Measurements from ENCODE around the gene TSPO. TPM values are rescaled to one million over a fixed set of nuclear protein-coding genes. Genes with fewer than 3 reads are reported as not detected.

The TSPO gene
- total and polyA plus RNA-seq, 2 experiments from 2014 or later = 896 to 970 TPM

GRCh38 chr22:43208703-43209522, 57.6 kb downstream of the TSPO start:
- in situ Hi-C loops (cut with MboI) = no loop called here
- no peaks in the 10 kb centered on the region for H3F3A ChIP-seq (ENCODE audit: insufficient read depth)
- H3K9me2 ChIP-seq (ENCODE audit: insufficient read depth) = no peaks in the 10 kb centered on the region
- no peaks in the 10 kb centered on the region for H3K79me2 ChIP-seq (ENCODE audit: insufficient read depth)
- no peak for TF ChIP-seq EZH2 (IDR thresholded peaks at IDR 0.05; ENCODE audit: insufficient read depth, poor library complexity, severe bottlenecking)
- no peak for TF ChIP-seq EZH2phosphoT487 (IDR thresholded peaks at IDR 0.05; ENCODE audit: insufficient read depth, low read depth)
- no peaks in the 10 kb centered on the region for H3K4me1 ChIP-seq (ENCODE audit: insufficient read depth)
- H2AFZ ChIP-seq = no peak overlapping the region
- no peaks in the 10 kb centered on the region for H4K20me1 ChIP-seq (ENCODE audit: insufficient read depth)
- no peaks in the 10 kb centered on the region for H3K27me3 ChIP-seq (replicated peaks; ENCODE audit: insufficient read depth)
- H3K9me3 ChIP-seq (ENCODE audit: low read depth) = no peaks in the 10 kb centered on the region
- no peak for DNase-seq
- no peak overlapping the region for H3K4me3 ChIP-seq
- WGBS, 2 experiments (ENCODE audit: low coverage in 1 of 2, low lambda C conversion rate in 2 of 2, missing lambda C conversion rate in 2 of 2) = 77 to 81% methylated on average over 19 to 26 of the region's 26 CpGs
- H3K9ac ChIP-seq = no peak overlapping the region
- H3K4me2 ChIP-seq (ENCODE audit: unreplicated experiment) = no peak overlapping the region
- H3K27ac ChIP-seq = no peak overlapping the region
- H3K36me3 ChIP-seq (ENCODE audit: low read depth) = no peaks in the 10 kb centered on the region

DNA sequence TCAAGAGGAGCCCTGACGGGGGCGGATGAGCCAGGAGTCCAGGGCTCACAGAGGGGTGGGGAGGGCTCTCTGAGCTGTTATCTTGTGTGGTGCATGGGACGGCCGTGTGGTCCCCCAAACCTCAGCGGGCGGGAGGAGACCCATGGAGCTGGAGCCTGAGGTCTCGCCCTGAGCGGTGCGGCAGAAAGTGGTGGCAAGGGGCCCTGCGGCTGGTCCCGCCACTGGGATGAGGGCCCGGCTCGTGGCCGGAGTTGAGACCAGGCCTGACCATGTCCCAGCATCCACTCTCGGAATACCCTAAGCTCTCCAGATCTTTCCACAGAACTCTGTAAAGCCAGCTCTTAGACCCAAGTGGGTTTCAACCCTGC, 58.1 kb downstream of the TSPO start:
- H3K9me2 ChIP-seq (ENCODE audit: insufficient read depth) = no peaks in the 10 kb centered on the region
- no peaks in the 10 kb centered on the region for H3F3A ChIP-seq (ENCODE audit: insufficient read depth)
- no peaks in the 10 kb centered on the region for H3K27me3 ChIP-seq (replicated peaks; ENCODE audit: insufficient read depth)
- 80 to 81% methylated on average over 15 of the region's 15 CpGs for WGBS, 2 experiments (ENCODE audit: low coverage in 1 of 2, low lambda C conversion rate in 2 of 2, missing lambda C conversion rate in 2 of 2)
- H3K27ac ChIP-seq = no peak overlapping the region
- TF ChIP-seq EZH2phosphoT487 (IDR thresholded peaks at IDR 0.05; ENCODE audit: insufficient read depth, low read depth) = no peak
- TF ChIP-seq EZH2 (IDR thresholded peaks at IDR 0.05; ENCODE audit: insufficient read depth, poor library complexity, severe bottlenecking) = no peak
- H3K36me3 ChIP-seq (ENCODE audit: low read depth) = no peaks in the 10 kb centered on the region
- no peak overlapping the region for H3K4me2 ChIP-seq (ENCODE audit: unreplicated experiment)
- no peaks in the 10 kb centered on the region for H4K20me1 ChIP-seq (ENCODE audit: insufficient read depth)
- H3K79me2 ChIP-seq (ENCODE audit: insufficient read depth) = no peaks in the 10 kb centered on the region
- no peaks in the 10 kb centered on the region for H3K9me3 ChIP-seq (ENCODE audit: low read depth)
- H3K9ac ChIP-seq = no peak overlapping the region
- DNase-seq = no peak
- no peak overlapping the region for H2AFZ ChIP-seq
- H3K4me1 ChIP-seq (ENCODE audit: insufficient read depth) = no peaks in the 10 kb centered on the region
- in situ Hi-C loops (cut with MboI) = no loop called here
- H3K4me3 ChIP-seq = no peak overlapping the region

- WGBS, 2 experiments (ENCODE audit: low coverage in 1 of 2, low lambda C conversion rate in 2 of 2, missing lambda C conversion rate in 2 of 2) = 73 to 77% methylated on average over 21 to 22 of the region's 22 CpGs
- Histone ChIP-seq H3K9me2 (ENCODE audit: insufficient read depth) (no peaks in the 10 kb centered on the region), H3K4me3 (no peak overlapping the region), H3K4me2 (ENCODE audit: unreplicated experiment) (no peak overlapping the region), H3K27me3 (replicated peaks; ENCODE audit: insufficient read depth) (no peaks in the 10 kb centered on the region), H4K20me1 (ENCODE audit: insufficient read depth) (no peaks in the 10 kb centered on the region), H3K36me3 (ENCODE audit: low read depth) (no peaks in the 10 kb centered on the region), H3K4me1 (ENCODE audit: insufficient read depth) (no peaks in the 10 kb centered on the region), H2AFZ (no peak overlapping the region), H3F3A (ENCODE audit: insufficient read depth) (no peaks in the 10 kb centered on the region), H3K9me3 (ENCODE audit: low read depth) (no peaks in the 10 kb centered on the region), H3K27ac (no peak overlapping the region), H3K9ac (no peak overlapping the region), H3K79me2 (ENCODE audit: insufficient read depth) (no peaks in the 10 kb centered on the region)
- TF ChIP-seq EZH2 (IDR thresholded peaks at IDR 0.05; ENCODE audit: insufficient read depth, poor library complexity, severe bottlenecking) (no peak), EZH2phosphoT487 (IDR thresholded peaks at IDR 0.05; ENCODE audit: insufficient read depth, low read depth) (no peak)
- DNase-seq = no peak
- in situ Hi-C loops (cut with MboI) = no loop called here
These were observed 58.6 kb downstream of the TSPO start for GRCh38 chr22:43209971-43210370.

DNA sequence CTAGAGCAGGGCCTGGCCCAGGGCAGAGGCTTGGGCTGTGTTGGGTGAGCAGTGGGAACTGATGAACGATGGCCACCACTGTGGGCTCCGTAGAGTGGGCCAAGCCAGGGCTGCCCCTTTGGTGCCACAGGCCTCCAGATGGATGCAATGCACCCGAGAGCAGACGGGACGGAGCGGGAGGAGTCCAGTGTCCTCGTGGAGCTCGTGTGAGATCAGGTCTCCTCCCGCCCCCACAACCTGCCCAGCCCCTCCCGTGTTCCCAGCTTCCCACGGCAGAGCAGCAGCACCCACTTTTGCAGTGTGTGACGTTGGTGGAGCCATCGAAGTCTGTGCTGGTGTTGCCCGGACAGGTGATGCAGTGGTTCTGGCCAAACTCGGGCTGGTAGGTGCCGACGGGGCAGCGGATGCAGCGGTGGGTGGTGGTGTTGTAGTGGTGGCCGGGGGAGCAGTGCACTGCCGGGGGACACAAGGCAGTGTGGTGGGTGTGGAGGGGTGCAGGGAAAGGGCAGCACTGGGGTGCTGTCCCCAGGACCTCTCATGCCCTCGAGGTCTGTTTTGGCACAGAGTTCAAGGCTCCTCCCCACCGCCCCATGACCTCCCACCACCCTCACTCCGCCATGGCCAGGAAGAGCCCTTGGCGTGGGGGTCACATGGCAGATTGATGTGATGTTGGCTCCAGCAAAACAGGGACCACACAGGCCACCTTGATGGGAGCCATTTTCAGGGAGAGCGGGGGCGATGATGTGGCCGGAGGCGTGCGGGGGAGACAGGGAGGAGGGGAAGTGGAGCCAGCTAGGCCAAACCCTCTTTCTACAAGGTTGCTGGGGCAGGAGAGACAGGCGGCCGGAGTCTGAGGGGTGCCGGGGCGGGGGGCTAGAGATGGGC, 59.5 kb downstream of the TSPO start:
- H3K9me3 ChIP-seq (ENCODE audit: low read depth) = no peaks in the 10 kb centered on the region
- TF ChIP-seq EZH2phosphoT487 (IDR thresholded peaks at IDR 0.05; ENCODE audit: insufficient read depth, low read depth) (no peak), EZH2 (IDR thresholded peaks at IDR 0.05; ENCODE audit: insufficient read depth, poor library complexity, severe bottlenecking) (no peak)
- H3K27ac ChIP-seq = no peak overlapping the region
- H3K9ac ChIP-seq = no peak overlapping the region
- in situ Hi-C loops (cut with MboI) = no loop called here
- H3K4me3 ChIP-seq = no peak overlapping the region
- no peaks in the 10 kb centered on the region for H3K27me3 ChIP-seq (replicated peaks; ENCODE audit: insufficient read depth)
- no peak for DNase-seq
- no peaks in the 10 kb centered on the region for H3K79me2 ChIP-seq (ENCODE audit: insufficient read depth)
- no peaks in the 10 kb centered on the region for H3K4me1 ChIP-seq (ENCODE audit: insufficient read depth)
- no peak overlapping the region for H2AFZ ChIP-seq
- WGBS, 2 experiments (ENCODE audit: low coverage in 1 of 2, low lambda C conversion rate in 2 of 2, missing lambda C conversion rate in 2 of 2) = 75 to 76% methylated on average over 26 to 34 of the region's 34 CpGs
- no peaks in the 10 kb centered on the region for H3K36me3 ChIP-seq (ENCODE audit: low read depth)
- no peaks in the 10 kb centered on the region for H3K9me2 ChIP-seq (ENCODE audit: insufficient read depth)
- no peaks in the 10 kb centered on the region for H4K20me1 ChIP-seq (ENCODE audit: insufficient read depth)
- H3F3A ChIP-seq (ENCODE audit: insufficient read depth) = no peaks in the 10 kb centered on the region
- no peak overlapping the region for H3K4me2 ChIP-seq (ENCODE audit: unreplicated experiment)

Measured in GM23248 (cell line).